HFF-Myc (cell line): ENCODE results near the gene PIGB.
A peak's percentile ranks its signal among the peaks of the same experiment; 100 is the strongest.

Experiments
- DNase-seq: peaks from one replicate; pipeline ENCODE4 v3.0.0-alpha.2; 2011; ENCODE audit warnings: low read depth; ENCODE audit errors: extremely low read depth
- H3K4me3 ChIP-seq: replicated peaks from 2 replicates; pipeline ENCODE4 v1.5.1; 2011; ENCODE audit warnings: low read depth, mild to moderate bottlenecking, control low read depth, low read length
- CTCF ChIP-seq: IDR thresholded peaks from 2 replicates; pipeline ENCODE4 v1.5.1; 2012; ENCODE audit warnings: mild to moderate bottlenecking, low read depth, low read length, control low read depth; ENCODE audit errors: missing control alignments

The PIGB gene

GRCh38 chr15:55319537-55320237 lies 665 bp downstream of the PIGB start:
- DNase-seq: no peak
- no peak for TF ChIP-seq CTCF
- peak overlapping the region; percentile 92 for H3K4me3 ChIP-seq

- H3K4me3 ChIP-seq: peak overlapping the region; percentile 92; the same call in 1 of the 2 replicates
- no peak for TF ChIP-seq CTCF
- DNase-seq: no peak
These were observed 1.2 kb downstream of the PIGB start for GRCh38 chr15:55320238-55320550.

- no peak for DNase-seq
- no peak for TF ChIP-seq CTCF
- no peak overlapping the region for H3K4me3 ChIP-seq
These were observed 1.9 kb downstream of the PIGB start for GRCh38 chr15:55320963-55321362.

GRCh38 chr15:55322467-55322866 lies 3.4 kb downstream of the PIGB start:
- DNase-seq: no peak
- H3K4me3 ChIP-seq: no peak overlapping the region
- no peak for TF ChIP-seq CTCF

DNA sequence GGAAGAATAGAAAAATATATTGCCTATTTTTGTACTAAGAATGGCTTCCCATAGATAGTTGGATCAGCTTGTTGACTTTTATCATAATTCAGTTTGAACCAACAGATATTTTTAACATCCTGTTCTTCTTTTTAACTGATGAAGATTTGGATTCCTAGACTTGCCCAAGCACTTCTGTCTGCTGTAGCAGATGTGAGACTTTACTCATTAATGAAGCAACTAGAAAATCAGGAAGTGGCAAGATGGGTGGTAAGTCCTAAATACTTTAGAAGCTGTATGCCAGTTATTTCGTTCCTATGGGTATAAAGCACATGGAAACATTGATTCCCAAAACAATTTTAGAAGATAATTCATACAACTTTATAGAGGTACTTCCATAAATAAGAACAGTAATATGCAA lies 8.4 kb downstream of the PIGB start:
- TF ChIP-seq CTCF: no peak
- DNase-seq: no peak
- no peak overlapping the region for H3K4me3 ChIP-seq

DNA sequence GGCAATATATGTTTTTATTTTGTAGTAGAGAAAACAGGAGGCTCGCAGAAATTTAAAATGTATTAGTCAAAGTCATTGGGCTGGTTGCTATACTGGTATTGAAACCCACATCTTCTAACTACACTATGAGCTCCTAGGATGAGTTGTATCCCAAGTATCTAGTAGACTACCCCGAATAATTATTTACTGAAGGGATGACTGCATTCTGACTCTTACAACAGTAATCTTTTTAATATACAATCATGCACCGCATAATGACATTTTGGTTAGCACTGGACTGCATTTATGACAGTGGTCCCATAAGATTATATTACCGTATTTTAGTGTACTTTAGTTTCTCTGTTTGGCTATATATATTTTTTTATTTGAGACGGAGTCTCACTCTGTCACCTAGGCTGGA lies 15.3 kb downstream of the PIGB start:
- no peak overlapping the region for H3K4me3 ChIP-seq
- no peak for DNase-seq
- no peak for TF ChIP-seq CTCF

- no peak for DNase-seq
These were observed 16.0 kb downstream of the PIGB start for GRCh38 chr15:55334997-55335396.

More at GRCh38 chr15:55334997-55335396, 16.0 kb downstream of the PIGB start:
- no peak overlapping the region for H3K4me3 ChIP-seq
- no peak for TF ChIP-seq CTCF
